Panc1 (cell line): ENCODE measurements around the gene F3.

ENCODE experiments used
- CTCF ChIP-seq: fragments of 450-650 bp; IDR thresholded peaks from 2 replicates; pipeline ENCODE4 v1.5.1; 2017; ENCODE audit warnings: mild to moderate bottlenecking
- POLR2AphosphoS5 ChIP-seq: IDR thresholded peaks from 2 replicates; pipeline ENCODE4 v1.6.1; 2012; ENCODE audit warnings: mild to moderate bottlenecking, low read depth, low read length, moderate library complexity
- REST ChIP-seq, 2 experiments: IDR thresholded peaks; 2 replicates each; pipeline ENCODE4 v1.6.1; 2011 to 2012; ENCODE audit warnings: low read depth in 2 of 2, control low read depth in 1 of 2, low read length in 1 of 2, mild to moderate bottlenecking in 1 of 2, moderate library complexity in 1 of 2; ENCODE audit not compliant: insufficient read depth in 1 of 2
- SIN3A ChIP-seq: IDR thresholded peaks from 2 replicates; pipeline ENCODE4 v1.6.1; 2012; ENCODE audit warnings: low read depth, mild to moderate bottlenecking, low read length, moderate library complexity, borderline replicate concordance; ENCODE audit not compliant: insufficient read depth
- TCF7L2 ChIP-seq: IDR thresholded peaks from 2 replicates; pipeline ENCODE4 v1.6.1; 2011; ENCODE audit warnings: mild to moderate bottlenecking, low read depth, low read length, inconsistent platforms

GRCh38 chr1:94528826-94529225 lies 12.7 kb downstream of the F3 start:
- TF ChIP-seq CTCF = no peak
- TF ChIP-seq SIN3A = no peak
- TF ChIP-seq TCF7L2 = no peak
- no peak for TF ChIP-seq POLR2AphosphoS5
- TF ChIP-seq REST (IDR thresholded peaks at IDR 0.05; ENCODE audit: insufficient read depth in 1 of 2, low read depth in 2 of 2, low read length in 1 of 2) = no peak
